Nephron (organoid): Measurements from ENCODE around the gene ANTXR2.

Source experiments
- H3K27ac Mint-ChIP-seq, 3 experiments: 2 replicates each; pipeline ENCODE4 v1.8.0; 2020; ENCODE audit warnings: mixed read lengths in 3 of 3, mild to moderate bottlenecking in 2 of 3, moderate library complexity in 1 of 3
- H3K27me3 Mint-ChIP-seq: 2 replicates; pipeline ENCODE4 v1.8.0; 2021; ENCODE audit warnings: low read depth, mild to moderate bottlenecking, moderate library complexity, mixed read lengths
- H3K36me3 Mint-ChIP-seq: 2 replicates; pipeline ENCODE4 v1.8.0; 2020; ENCODE audit warnings: low read depth, mixed read lengths
- H3K4me1 Mint-ChIP-seq: 2 replicates; pipeline ENCODE4 v1.8.0; 2020; ENCODE audit warnings: mixed read lengths
- H3K4me3 Mint-ChIP-seq, 3 experiments: 2 replicates each; pipeline ENCODE4 v1.8.0; 2020; ENCODE audit warnings: mild to moderate bottlenecking in 3 of 3, mixed read lengths in 3 of 3, moderate library complexity in 2 of 3
- H3K9me3 Mint-ChIP-seq: 2 replicates; pipeline ENCODE4 v1.8.0; 2020; ENCODE audit warnings: mixed read lengths
- TF ChIP-seq, protein P1 (sequence below), 3 experiments: fragments of 200-600 bp; sonication (generic); IDR thresholded peaks; one replicate each; pipeline ENCODE4 v1.5.0; 2021; ENCODE audit warnings: antibody characterized with exemption in 3 of 3; ENCODE audit not compliant: unreplicated experiment in 3 of 3

Gene ANTXR2

DNA sequence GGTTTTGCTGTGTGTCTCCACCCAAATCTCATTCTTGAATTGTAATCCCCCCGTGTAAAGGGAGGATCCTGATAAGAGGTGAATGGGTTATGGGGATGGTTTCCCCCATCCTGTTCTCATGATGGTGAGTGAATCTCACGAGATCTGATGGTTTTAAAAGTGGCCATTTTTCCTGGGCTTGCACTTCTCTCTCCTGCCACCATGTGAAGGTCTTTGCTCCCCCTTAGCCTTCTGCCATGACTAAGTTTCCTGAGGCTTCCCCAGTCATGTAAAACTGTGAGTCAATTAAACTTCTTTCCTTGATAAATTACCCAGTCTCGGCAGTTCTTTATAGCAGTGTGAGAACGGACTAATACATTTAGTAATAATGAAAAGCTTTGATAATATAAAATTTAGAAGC is 46.9 kb downstream of the ANTXR2 start:
- Mint-ChIP-seq H3K27me3 (no peaks in the 10 kb centered on the region), H3K27ac (no peak overlapping the region), H3K9me3 (no peaks in the 10 kb centered on the region), H3K4me1 (no peaks in the 10 kb centered on the region), H3K36me3 (peaks cover 31% of the 10 kb centered on the region), H3K4me3 (no peak overlapping the region)
- TF ChIP-seq, protein P1, sequence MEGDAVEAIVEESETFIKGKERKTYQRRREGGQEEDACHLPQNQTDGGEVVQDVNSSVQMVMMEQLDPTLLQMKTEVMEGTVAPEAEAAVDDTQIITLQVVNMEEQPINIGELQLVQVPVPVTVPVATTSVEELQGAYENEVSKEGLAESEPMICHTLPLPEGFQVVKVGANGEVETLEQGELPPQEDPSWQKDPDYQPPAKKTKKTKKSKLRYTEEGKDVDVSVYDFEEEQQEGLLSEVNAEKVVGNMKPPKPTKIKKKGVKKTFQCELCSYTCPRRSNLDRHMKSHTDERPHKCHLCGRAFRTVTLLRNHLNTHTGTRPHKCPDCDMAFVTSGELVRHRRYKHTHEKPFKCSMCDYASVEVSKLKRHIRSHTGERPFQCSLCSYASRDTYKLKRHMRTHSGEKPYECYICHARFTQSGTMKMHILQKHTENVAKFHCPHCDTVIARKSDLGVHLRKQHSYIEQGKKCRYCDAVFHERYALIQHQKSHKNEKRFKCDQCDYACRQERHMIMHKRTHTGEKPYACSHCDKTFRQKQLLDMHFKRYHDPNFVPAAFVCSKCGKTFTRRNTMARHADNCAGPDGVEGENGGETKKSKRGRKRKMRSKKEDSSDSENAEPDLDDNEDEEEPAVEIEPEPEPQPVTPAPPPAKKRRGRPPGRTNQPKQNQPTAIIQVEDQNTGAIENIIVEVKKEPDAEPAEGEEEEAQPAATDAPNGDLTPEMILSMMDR (IDR thresholded peaks at IDR 0.05; ENCODE audit: unreplicated experiment in 3 of 3), result no peak

DNA sequence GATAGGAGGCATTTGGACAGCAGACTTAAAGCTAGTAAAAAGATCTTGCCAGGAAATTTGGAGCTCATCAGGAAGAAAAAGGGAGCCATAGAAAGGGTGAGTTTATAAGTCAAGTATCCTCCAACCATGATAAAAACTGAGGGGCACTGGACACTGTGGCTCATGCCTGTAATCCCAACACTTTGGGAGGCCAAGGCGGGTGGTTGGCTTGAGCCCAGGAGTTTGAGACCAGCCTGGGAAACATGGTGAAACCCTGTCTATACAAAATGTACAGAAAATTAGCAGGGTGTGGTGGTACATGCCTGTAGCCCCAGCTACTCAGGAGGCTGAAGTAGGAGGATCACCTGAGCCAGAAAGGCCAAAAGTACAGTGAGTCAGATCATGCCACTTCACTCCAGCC is 48.7 kb downstream of the ANTXR2 start:
- no peak overlapping the region for H3K27ac Mint-ChIP-seq
- no peaks in the 10 kb centered on the region for H3K27me3 Mint-ChIP-seq
- TF ChIP-seq, protein P1 (IDR thresholded peaks at IDR 0.05; ENCODE audit: unreplicated experiment in 3 of 3), result no peak
- no peak overlapping the region for H3K4me3 Mint-ChIP-seq
- H3K9me3 Mint-ChIP-seq, result no peaks in the 10 kb centered on the region
- no peaks in the 10 kb centered on the region for H3K4me1 Mint-ChIP-seq
- peaks cover 27% of the 10 kb centered on the region for H3K36me3 Mint-ChIP-seq

DNA sequence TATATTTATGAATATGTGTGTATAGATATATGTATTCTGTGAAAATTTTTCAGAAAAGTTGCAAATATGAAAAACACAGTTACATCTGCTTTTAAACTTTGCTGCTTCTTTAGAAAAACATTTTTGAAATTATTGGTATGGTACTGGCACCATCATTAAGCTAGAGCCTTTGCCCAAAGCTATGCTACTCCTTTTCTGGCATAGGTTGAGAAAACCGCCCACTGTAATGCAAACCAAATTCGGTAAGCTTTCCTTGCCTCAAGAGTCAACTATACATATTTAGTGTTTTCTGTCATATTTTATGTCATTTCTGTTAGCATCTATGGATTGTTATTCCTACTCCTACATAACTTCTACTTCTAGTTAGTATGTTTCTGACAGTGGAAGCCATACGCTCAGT is 50.7 kb downstream of the ANTXR2 start:
- peaks cover 31% of the 10 kb centered on the region for H3K36me3 Mint-ChIP-seq
- no peaks in the 10 kb centered on the region for H3K9me3 Mint-ChIP-seq
- no peak overlapping the region for H3K4me3 Mint-ChIP-seq
- H3K27ac Mint-ChIP-seq, result no peak overlapping the region
- no peaks in the 10 kb centered on the region for H3K4me1 Mint-ChIP-seq
- H3K27me3 Mint-ChIP-seq, result no peaks in the 10 kb centered on the region
- TF ChIP-seq, protein P1 (IDR thresholded peaks at IDR 0.05; ENCODE audit: unreplicated experiment in 3 of 3), result no peak

DNA sequence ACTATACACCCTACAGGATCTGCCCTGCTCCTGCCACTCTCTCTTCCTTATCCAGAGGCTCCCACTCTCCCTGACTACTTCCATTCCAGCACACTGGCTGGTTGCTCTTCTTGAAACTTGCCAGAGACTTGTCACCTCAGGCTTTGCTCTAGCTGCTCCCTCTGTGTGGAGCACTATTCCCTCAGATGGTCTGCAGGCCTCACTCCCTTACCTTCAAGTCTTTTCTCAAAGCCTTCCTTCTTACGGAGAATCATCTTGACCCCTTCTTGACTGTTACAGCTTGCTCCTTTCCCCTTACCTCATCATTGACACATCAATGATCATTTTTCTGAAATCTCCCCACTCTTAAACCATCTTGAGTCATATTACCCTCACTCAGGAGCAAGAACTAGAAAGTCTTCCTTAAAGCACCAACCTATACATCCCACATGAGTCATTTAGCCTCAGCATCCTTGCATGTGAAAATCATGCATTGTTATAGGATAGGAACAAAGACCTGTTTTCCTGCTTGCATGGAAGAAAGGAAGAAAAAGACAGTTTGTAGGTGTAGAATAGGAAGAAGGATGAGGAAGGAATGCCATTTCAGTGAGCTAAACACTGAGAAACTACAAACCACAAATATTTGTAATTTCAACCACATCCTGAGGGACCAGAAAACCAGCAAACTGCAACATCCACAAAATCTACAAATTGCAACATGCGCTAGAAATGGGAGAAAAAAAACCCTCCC is 55.7 kb downstream of the ANTXR2 start:
- Mint-ChIP-seq H3K27ac (no peak overlapping the region), H3K9me3 (no peaks in the 10 kb centered on the region), H3K36me3 (peaks cover 15% of the 10 kb centered on the region), H3K4me3 (no peak overlapping the region), H3K4me1 (no peaks in the 10 kb centered on the region), H3K27me3 (no peaks in the 10 kb centered on the region)
- TF ChIP-seq, protein P1 (IDR thresholded peaks at IDR 0.05; ENCODE audit: unreplicated experiment in 3 of 3), result no peak

DNA sequence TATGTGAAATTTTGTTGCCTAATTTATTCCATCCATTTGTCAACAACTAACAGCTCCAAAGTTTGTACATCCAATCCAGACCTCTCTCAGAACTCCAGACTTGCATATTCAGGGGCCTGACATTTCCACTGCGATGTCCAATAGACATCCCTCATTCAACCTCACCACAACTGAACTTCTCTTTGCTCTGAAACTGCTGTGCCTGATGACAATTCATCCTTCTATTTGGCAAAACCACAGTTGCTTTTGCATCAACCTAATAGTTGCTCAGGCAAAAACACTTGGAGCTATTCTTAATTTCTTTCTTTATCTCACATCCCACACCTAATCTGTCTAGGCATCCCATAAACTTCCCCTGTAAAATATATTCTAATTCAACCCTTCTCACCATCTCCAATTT is 56.5 kb downstream of the ANTXR2 start:
- H3K27me3 Mint-ChIP-seq, result no peaks in the 10 kb centered on the region
- H3K9me3 Mint-ChIP-seq, result no peaks in the 10 kb centered on the region
- no peak overlapping the region for H3K4me3 Mint-ChIP-seq
- peaks cover 13% of the 10 kb centered on the region for H3K36me3 Mint-ChIP-seq
- H3K4me1 Mint-ChIP-seq, result peaks cover 5% of the 10 kb centered on the region
- no peak overlapping the region for H3K27ac Mint-ChIP-seq
- TF ChIP-seq, protein P1 (IDR thresholded peaks at IDR 0.05; ENCODE audit: unreplicated experiment in 3 of 3), result no peak
